Cardiac fibroblast (primary cell): Measurements from ENCODE around the gene ARHGAP26.

ENCODE experiments used
- DNase-seq, 2 donors: peaks; one replicate each; pipeline versions ENCODE4 v3.0.0 to v3.0.0-alpha.2; 2010; ENCODE audit warnings: low read depth in 2 of 2
- H3K4me3 ChIP-seq, 2 donors: replicated peaks in 1 of 2; 1 replicate in 1 of 2; 2 replicates in 1 of 2; pipeline ENCODE4 v1.5.1; 2011; ENCODE audit warnings: low read depth in 2 of 2, low read length in 2 of 2, mild to moderate bottlenecking in 2 of 2, moderate library complexity in 1 of 2
- TF ChIP-seq, protein P1 (sequence below): IDR thresholded peaks from one replicate; pipeline ENCODE4 v1.5.1; 2011; ENCODE audit warnings: low read depth, mild to moderate bottlenecking, low read length, inconsistent platforms

The ARHGAP26 gene

DNA sequence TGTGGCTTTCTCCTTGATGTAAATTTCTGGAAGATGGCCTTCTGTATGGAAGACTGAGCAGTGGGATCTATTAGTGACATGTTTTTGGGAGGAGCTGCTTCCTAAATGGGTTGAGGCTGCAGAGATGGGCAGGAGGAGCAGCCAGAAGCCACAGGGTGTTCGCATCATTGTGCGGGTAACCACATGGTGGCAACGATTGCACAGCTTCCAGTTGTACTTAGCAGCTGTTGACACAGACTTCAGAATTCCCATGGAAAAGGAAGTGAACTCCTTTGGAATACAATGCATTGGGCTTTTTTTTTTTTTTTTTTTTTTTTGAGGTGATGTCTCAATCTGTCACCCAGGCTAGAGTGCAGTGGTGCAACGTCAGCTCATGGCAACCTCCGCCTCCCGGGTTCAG is 336.0 kb downstream of the ARHGAP26 start:
- TF ChIP-seq, protein P1, sequence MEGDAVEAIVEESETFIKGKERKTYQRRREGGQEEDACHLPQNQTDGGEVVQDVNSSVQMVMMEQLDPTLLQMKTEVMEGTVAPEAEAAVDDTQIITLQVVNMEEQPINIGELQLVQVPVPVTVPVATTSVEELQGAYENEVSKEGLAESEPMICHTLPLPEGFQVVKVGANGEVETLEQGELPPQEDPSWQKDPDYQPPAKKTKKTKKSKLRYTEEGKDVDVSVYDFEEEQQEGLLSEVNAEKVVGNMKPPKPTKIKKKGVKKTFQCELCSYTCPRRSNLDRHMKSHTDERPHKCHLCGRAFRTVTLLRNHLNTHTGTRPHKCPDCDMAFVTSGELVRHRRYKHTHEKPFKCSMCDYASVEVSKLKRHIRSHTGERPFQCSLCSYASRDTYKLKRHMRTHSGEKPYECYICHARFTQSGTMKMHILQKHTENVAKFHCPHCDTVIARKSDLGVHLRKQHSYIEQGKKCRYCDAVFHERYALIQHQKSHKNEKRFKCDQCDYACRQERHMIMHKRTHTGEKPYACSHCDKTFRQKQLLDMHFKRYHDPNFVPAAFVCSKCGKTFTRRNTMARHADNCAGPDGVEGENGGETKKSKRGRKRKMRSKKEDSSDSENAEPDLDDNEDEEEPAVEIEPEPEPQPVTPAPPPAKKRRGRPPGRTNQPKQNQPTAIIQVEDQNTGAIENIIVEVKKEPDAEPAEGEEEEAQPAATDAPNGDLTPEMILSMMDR, result peak; percentile 13
- H3K4me3 ChIP-seq, result no peak overlapping the region
- DNase-seq, result peak; percentile 63 to 79

DNA sequence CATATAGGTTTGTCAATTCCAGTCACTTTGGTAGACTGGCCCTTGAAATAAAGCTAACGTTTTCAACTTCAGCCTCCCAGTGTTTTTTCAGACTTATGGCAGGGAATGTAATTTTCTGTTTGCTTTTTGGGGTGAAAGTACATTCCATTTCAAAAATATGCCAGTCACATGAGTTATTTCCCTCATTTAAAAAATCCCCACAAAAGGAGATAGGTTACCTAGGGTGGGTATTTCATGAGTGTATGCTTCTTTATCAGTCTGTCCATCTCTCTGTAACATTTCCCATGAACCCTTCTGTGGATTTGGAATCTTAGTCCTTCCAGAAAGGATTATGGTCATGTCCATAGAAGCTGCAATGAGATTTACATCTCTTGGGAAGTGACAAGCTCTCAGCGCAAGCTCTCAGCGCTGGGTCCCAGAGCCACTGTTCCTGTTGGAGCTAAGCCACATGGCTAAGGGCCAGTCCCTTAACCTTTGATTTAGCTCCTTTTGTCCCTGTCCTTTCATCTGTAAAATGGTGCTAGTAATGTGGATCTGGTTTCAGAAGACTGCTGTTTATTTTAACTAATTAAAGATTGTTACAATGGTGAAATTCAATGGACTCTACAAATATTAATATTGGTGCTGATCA is 338.4 kb downstream of the ARHGAP26 start:
- DNase-seq, result no peak
- TF ChIP-seq, protein P1, result no peak
- H3K4me3 ChIP-seq, result no peak overlapping the region

DNA sequence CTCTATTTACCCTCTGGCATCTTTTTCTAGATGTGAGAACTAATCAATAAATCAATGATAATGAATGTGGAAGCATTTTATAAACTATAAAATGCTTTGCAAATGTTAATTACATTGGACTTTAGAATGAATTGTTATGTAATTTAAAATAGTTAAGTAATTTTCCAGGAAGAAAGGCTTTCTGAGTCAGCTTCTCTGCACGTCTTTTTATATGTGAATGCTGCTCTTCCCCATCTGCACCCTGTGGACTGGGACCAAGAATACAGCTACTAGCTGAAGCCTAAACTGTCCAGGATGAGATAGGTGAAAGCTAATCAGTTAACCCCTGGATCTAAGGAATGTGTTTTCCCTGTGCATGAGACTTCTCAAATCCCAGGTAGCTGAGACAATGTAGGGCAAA is 340.4 kb downstream of the ARHGAP26 start:
- TF ChIP-seq, protein P1, result no peak
- peak in 1 of 2 donors; percentile 22 for DNase-seq

DNA sequence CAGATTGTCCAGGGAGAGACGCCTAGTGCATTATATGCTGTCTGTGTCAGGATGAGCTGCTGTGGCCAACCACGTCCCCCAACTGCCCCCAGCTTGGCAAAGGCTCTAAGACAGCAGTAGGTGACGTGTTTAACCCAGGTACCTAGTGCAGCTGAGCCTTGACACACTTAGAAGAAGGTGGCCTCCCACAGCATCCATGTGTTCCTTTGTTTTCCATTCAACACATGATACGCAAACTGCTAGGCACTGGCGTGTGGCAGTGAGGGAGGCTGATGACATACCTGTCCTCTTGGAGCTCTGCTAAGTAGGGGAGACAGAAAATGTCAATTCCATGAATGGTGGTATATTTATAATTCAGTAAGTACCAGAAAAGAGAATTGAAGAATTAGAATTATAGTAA is 341.6 kb downstream of the ARHGAP26 start:
- no peak overlapping the region for H3K4me3 ChIP-seq
- TF ChIP-seq, protein P1, result no peak
- no peak for DNase-seq

More for the DNA sequence above, 340.4 kb downstream of the ARHGAP26 start:
- no peak overlapping the region for H3K4me3 ChIP-seq

DNA sequence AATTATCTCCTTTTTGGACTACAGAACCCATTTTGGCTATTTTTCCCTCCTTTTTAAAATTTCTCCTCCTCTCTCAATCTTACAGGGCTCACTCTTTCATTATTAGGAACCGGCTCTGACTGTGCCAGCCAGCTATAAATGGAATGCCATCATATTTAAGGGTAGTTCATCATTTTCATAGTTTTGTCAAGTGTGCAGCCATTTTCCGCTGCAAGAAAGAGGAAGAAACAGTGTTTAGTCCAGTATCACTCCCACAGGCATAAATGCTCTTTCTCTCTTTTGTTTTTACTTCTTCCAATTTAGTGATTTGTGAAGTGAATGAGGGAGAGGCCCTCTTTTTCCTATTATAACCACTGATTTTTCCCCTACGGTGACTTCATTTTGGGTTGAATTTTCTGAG is 343.3 kb downstream of the ARHGAP26 start:
- no peak overlapping the region for H3K4me3 ChIP-seq
- DNase-seq, result no peak
- TF ChIP-seq, protein P1, result no peak

DNA sequence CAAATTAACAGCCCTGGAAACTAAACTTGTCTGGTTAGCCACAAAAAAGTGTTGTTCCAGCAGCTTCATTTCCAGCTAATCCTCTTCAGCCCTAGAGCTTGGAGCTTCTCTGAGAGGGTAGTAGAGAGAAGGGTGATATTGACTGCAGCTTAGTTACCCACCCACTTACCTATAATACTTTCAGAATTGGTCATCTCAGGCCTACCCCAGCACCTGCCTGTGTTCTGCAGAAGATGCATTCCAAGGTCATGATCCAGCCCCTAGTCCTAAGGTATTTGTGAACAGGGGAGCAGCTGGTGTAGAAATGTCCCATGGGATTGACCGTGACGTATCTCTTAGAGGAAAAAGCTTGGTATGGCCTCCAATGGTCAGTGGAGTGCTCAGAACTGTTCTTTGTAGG is 344.3 kb downstream of the ARHGAP26 start:
- TF ChIP-seq, protein P1, result no peak
- DNase-seq, result no peak
- no peak overlapping the region for H3K4me3 ChIP-seq

DNA sequence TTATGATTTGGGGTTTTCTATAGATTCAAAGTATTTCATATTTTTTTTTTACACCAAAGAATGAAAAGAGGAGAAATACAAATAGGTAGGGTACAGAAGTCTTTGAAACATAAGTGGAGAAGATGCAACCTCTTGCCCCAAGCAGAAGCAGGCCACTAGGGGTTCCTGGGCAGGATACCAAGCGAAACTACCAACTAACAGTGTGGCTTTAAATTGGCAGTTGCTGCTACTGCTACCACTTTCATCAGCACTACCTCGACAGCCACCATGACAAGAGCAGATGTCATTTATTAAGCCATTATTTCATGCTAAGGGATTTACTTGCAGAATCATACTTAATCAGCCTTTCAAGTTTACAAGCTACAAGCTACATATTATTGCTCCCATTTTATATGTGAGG is 345.2 kb downstream of the ARHGAP26 start:
- TF ChIP-seq, protein P1, result no peak
- H3K4me3 ChIP-seq, result no peak overlapping the region
- DNase-seq, result no peak
